SJSA1 (cell line): ENCODE results near the gene CAND1. TPM values are rescaled to one million over a fixed set of nuclear protein-coding genes. Genes with fewer than 3 reads are reported as not detected.

Source experiments
- DNase-seq, 2 experiments: peaks; one replicate each; pipeline ENCODE4 v3.0.0-alpha.2; 2015 to 2020; ENCODE audit warnings: low spot score in 2 of 2, low read depth in 1 of 2
- H3K27ac ChIP-seq: fragments of 250-450 bp; sonication (Bioruptor Pico); 2 replicates; pipeline ENCODE4 v1.5.1; 2020; ENCODE audit warnings: mild to moderate bottlenecking, moderate library complexity
- H3K27me3 ChIP-seq: fragments of 250-450 bp; sonication (Bioruptor Pico); replicated peaks from 2 replicates; pipeline ENCODE4 v1.5.1; 2020; ENCODE audit warnings: mild to moderate bottlenecking, moderate library complexity
- H3K36me3 ChIP-seq: fragments of 250-450 bp; sonication (Bioruptor Pico); 2 replicates; pipeline ENCODE4 v1.5.1; 2020; ENCODE audit warnings: mild to moderate bottlenecking
- H3K4me1 ChIP-seq: fragments of 250-450 bp; sonication (Bioruptor Pico); replicated peaks from 2 replicates; pipeline ENCODE4 v1.6.1; 2021; ENCODE audit warnings: mild to moderate bottlenecking
- H3K4me3 ChIP-seq: fragments of 250-450 bp; sonication (Bioruptor Pico); 2 replicates; pipeline ENCODE4 v1.5.1; 2020; ENCODE audit warnings: mild to moderate bottlenecking
- H3K9me3 ChIP-seq: fragments of 250-450 bp; sonication (Bioruptor Pico); replicated peaks from 2 replicates; pipeline ENCODE4 v1.5.1; 2020; ENCODE audit warnings: mild to moderate bottlenecking
- total RNA-seq: library from RNA; depleted of rRNA; stranded (reverse); fragments of >200 nt; shearing (Covaris generic); gene quantifications from 2 replicates; pipeline ENCODE4 v1.2.3, GENCODE V29; 2014

Gene CAND1
- total RNA-seq, 1 experiment from 2014 or later = 134 TPM

DNA sequence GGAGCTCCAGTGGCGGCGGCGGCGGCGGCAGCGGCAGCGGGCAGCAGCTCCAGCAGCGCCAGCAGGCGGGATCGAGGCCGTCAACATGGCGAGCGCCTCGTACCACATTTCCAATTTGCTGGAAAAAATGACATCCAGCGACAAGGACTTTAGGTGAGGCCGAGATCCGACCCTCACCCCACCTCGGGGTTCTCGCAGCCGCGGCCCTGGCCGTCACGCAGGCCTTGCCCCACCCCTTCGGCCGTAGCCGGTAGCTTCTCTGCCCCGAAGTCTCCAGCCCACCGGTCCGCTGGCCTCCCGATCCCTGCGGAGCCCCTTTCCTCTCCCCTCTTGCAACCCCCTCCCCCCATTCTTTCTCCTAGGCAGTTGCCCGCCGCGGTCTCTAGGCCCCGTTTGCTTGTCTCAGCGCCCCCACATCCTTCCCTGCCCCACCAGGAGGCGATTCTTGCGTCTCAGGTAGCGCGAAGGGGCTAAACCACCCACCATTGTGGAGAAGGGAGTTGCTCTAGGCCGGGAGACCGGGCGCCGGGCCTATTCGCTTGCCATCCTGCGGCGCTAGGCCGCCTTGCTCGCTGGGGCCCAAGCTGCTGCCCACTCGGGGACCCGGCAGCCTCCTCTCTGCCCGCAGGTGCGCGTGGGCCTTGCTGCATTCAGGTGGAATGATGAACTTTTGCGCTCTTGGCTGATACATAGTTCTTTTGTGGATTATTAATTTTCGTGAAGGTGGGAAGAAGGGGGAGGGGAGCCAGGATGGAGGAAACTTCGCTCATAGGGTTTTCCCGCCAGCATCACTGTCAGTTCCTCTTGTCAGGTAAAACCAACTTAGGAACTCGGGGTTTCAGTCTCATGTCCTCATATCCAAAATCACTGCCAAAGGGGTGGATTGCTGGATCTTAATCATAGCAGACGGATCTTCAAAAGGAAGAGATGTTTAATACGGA, 745 bp downstream of the CAND1 start:
- peak overlapping the region; percentile 77 for H3K4me3 ChIP-seq
- H3K27me3 ChIP-seq = no peaks in the 10 kb centered on the region
- peaks cover 13% of the 10 kb centered on the region for H3K36me3 ChIP-seq
- peaks cover 35% of the 10 kb centered on the region for H3K4me1 ChIP-seq
- H3K9me3 ChIP-seq = no peaks in the 10 kb centered on the region
- peak overlapping the region; percentile 95 for H3K27ac ChIP-seq
- DNase-seq = peak; percentile 48 to 49

- Histone ChIP-seq H3K27ac (peak overlapping the region; percentile 95), H3K4me1 (peaks cover 42% of the 10 kb centered on the region), H3K36me3 (peaks cover 13% of the 10 kb centered on the region), H3K4me3 (peak overlapping the region; percentile 77), H3K27me3 (no peaks in the 10 kb centered on the region), H3K9me3 (no peaks in the 10 kb centered on the region)
- no peak for DNase-seq
Observed at GRCh38 chr12:67270622-67271021, 1.5 kb downstream of the CAND1 start.

- Histone ChIP-seq H3K27me3 (no peaks in the 10 kb centered on the region), H3K4me3 (no peak overlapping the region), H3K4me1 (peaks cover 56% of the 10 kb centered on the region), H3K9me3 (no peaks in the 10 kb centered on the region), H3K27ac (no peak overlapping the region), H3K36me3 (peaks cover 13% of the 10 kb centered on the region)
- DNase-seq = no peak
Observed at GRCh38 chr12:67271976-67272375, 2.8 kb downstream of the CAND1 start.

DNA sequence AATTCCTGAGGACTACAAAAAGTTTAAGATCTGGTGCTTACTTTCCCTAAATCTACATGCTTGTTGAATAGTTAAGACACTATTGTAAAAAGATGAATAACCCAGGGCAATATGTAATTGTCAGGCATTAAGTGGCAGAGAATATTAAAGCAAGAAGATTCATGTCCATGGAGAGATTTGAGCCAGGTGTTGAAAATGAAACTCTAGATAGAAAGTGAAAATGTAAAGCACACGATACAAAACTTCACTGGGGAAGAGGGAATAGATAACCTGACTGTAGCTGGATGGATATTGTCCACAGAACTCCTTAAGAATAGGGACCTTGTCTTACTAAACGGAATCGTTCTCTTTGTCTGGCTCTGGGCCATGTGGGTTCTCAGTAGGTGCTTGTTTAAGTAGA, 5.0 kb downstream of the CAND1 start:
- Histone ChIP-seq H3K4me3 (no peak overlapping the region), H3K27me3 (no peaks in the 10 kb centered on the region), H3K27ac (no peak overlapping the region), H3K36me3 (peaks cover 21% of the 10 kb centered on the region), H3K9me3 (no peaks in the 10 kb centered on the region), H3K4me1 (peaks cover 55% of the 10 kb centered on the region)
- DNase-seq = peak in 1 of 2 experiments; percentile 15

DNA sequence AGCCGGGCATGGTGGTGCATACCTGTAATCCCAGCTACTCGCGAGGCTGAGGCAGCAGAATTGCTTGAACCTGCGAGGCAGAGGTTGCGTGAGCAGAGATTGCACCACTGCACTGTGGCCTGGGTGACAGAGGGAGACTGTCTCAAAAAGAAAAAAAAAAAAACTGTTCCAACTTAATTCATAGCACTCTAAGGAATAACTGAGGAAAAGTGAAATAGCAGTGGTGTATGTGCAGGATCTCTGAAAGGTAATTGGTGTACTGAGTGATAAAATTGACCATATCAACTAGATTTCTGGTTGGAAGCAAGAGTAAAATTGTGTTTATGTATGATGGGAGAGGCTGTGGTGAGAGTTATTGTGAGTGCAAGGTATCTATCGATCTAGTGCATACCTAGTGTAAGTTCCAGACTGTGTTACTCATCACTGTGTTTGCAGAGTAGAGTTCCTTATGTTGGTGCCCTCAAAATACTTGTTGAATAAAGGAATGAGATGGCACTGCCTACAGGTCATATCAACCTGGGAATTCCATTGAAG, 6.3 kb downstream of the CAND1 start:
- no peaks in the 10 kb centered on the region for H3K9me3 ChIP-seq
- H3K4me1 ChIP-seq = peaks cover 55% of the 10 kb centered on the region
- DNase-seq = peak in 1 of 2 experiments; percentile 14
- 0 out of 2 replicates have a peak overlapping the region, but pooled peaks have one; percentile 29 for H3K27ac ChIP-seq
- no peaks in the 10 kb centered on the region for H3K27me3 ChIP-seq
- no peak overlapping the region for H3K4me3 ChIP-seq
- peaks cover 12% of the 10 kb centered on the region for H3K36me3 ChIP-seq

- Histone ChIP-seq H3K36me3 (peaks cover 12% of the 10 kb centered on the region), H3K27me3 (no peaks in the 10 kb centered on the region), H3K9me3 (no peaks in the 10 kb centered on the region), H3K27ac (peak overlapping the region; percentile 29), H3K4me1 (peaks cover 51% of the 10 kb centered on the region), H3K4me3 (no peak overlapping the region)
- peak in 1 of 2 experiments; percentile 42 for DNase-seq
Observed at GRCh38 chr12:67276421-67276820, 7.3 kb downstream of the CAND1 start.

DNA sequence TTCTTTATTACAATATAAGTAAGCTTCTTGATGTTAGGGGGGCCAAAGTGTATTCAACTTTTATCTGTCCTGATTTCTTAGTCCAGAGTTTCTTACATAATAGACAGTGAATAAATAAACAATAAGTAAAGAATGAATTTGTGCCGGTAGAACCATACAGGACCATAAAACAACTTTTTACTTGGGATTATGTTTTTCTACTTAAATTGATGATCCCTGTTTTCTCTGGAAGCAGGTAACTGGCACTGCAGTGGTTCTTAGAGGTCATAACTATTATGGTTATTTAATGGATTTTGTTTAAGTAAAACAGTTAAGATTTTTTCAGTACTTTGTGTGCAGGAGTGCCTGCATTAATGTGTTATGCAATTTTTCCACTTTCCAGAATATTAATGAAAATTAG, 10.5 kb downstream of the CAND1 start:
- Histone ChIP-seq H3K36me3 (peaks cover 32% of the 10 kb centered on the region), H3K27ac (no peak overlapping the region), H3K9me3 (no peaks in the 10 kb centered on the region), H3K4me1 (peaks cover 28% of the 10 kb centered on the region), H3K4me3 (no peak overlapping the region), H3K27me3 (no peaks in the 10 kb centered on the region)
- no peak for DNase-seq

- Histone ChIP-seq H3K4me3 (no peak overlapping the region), H3K36me3 (peaks cover 36% of the 10 kb centered on the region), H3K4me1 (peaks cover 24% of the 10 kb centered on the region), H3K27me3 (no peaks in the 10 kb centered on the region), H3K27ac (no peak overlapping the region), H3K9me3 (no peaks in the 10 kb centered on the region)
- no peak for DNase-seq
Observed at GRCh38 chr12:67280088-67280487, 10.9 kb downstream of the CAND1 start.

DNA sequence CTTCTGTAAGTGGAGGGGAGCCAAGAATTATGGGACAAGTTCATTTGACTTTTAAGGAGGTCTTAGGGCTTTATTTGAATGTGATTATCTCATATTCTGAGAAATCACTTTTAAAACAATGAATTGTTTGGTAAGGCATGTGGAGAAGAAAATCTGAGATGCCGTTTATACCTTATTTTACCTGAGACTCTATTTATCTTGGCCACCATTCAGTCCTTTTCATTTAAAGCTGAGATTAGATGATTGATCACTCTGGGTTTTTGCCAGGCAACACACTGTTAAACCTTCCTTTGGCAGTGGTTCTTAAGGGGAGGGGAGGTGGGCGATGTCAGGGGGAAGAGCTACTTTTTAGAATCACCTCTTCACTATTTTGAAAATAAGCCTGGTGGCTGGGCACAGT, 11.4 kb downstream of the CAND1 start:
- H3K9me3 ChIP-seq = no peaks in the 10 kb centered on the region
- no peak overlapping the region for H3K4me3 ChIP-seq
- H3K4me1 ChIP-seq = peaks cover 19% of the 10 kb centered on the region
- H3K27ac ChIP-seq = no peak overlapping the region
- no peaks in the 10 kb centered on the region for H3K27me3 ChIP-seq
- DNase-seq = no peak
- H3K36me3 ChIP-seq = peaks cover 39% of the 10 kb centered on the region

GRCh38 chr12:67284561-67284960, 15.4 kb downstream of the CAND1 start:
- Histone ChIP-seq H3K9me3 (no peaks in the 10 kb centered on the region), H3K4me3 (no peak overlapping the region), H3K4me1 (no peaks in the 10 kb centered on the region), H3K27ac (no peak overlapping the region), H3K36me3 (peaks cover 44% of the 10 kb centered on the region), H3K27me3 (no peaks in the 10 kb centered on the region)
- DNase-seq = no peak

DNA sequence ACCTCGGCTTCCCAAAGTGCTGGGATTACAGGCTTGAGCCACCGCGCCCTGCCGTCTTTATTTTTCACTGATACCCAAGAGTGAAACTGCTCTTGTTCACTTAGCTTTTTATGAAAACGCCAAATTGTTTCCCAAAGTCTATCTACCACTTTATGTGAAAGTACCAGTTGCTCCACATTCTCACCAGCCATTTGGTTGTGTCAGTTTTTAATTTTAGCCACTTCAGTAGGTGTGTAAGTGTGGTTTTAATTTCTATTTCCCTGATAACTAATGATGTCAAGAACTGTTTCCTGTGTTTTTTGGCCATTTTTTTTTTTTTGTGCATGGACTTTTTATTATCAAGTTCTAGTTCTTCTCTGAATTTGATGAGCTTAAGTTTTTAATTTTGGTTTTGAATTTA, 17.1 kb downstream of the CAND1 start:
- peaks cover 48% of the 10 kb centered on the region for H3K36me3 ChIP-seq

GRCh38 chr12:67287311-67287710, 18.2 kb downstream of the CAND1 start:
- Histone ChIP-seq H3K4me3 (no peak overlapping the region), H3K27me3 (no peaks in the 10 kb centered on the region), H3K9me3 (no peaks in the 10 kb centered on the region), H3K27ac (no peak overlapping the region), H3K4me1 (no peaks in the 10 kb centered on the region), H3K36me3 (peaks cover 45% of the 10 kb centered on the region)
- no peak for DNase-seq

More for the DNA sequence above, 17.1 kb downstream of the CAND1 start:
- Histone ChIP-seq H3K4me3 (no peak overlapping the region), H3K27ac (no peak overlapping the region), H3K9me3 (no peaks in the 10 kb centered on the region), H3K4me1 (no peaks in the 10 kb centered on the region), H3K27me3 (no peaks in the 10 kb centered on the region)
- DNase-seq = no peak

DNA sequence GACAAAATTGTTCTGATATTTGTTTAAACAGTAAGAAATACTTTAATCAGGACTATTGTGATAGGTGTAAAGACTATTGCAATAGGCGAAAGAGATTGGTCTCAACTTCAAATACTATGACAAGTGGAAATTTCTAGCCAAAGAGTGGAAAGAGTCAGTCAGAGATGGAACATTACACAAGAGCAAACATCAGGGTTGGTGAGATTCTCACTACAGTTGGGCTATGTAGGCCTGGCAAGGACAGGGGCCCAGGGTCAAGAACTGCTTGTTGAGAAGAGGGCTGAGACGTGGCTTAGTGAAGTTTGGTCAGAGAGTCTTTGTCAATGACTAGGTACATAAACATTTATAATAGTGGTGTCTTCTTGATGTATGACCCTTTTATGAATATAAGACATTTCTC, 19.4 kb downstream of the CAND1 start:
- no peak for DNase-seq

DNA sequence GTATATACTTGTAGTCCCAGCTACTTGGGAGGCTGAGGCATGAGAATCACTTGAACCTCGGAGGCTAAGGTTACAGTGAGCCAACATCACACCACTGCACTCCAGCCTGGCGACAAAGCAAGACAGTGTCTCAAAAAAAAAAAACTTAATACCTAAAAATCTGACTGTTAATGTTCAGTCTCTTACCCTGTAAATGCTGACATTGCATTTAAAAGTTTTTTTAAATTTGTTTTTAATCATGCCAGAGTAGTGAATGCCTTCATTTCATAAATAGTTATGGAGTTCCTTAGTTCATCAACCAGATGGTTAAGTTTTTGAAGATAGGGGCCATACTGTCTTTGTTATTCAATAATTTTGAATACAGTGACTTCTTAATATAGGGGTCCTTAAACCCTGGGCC, 21.2 kb downstream of the CAND1 start:
- no peak for DNase-seq
- Histone ChIP-seq H3K4me3 (no peak overlapping the region), H3K36me3 (peaks cover 47% of the 10 kb centered on the region), H3K9me3 (no peaks in the 10 kb centered on the region), H3K27me3 (no peaks in the 10 kb centered on the region), H3K27ac (no peak overlapping the region), H3K4me1 (no peaks in the 10 kb centered on the region)

More for the DNA sequence above, 19.4 kb downstream of the CAND1 start:
- Histone ChIP-seq H3K9me3 (no peaks in the 10 kb centered on the region), H3K27ac (no peak overlapping the region), H3K4me3 (no peak overlapping the region), H3K36me3 (peaks cover 44% of the 10 kb centered on the region), H3K4me1 (no peaks in the 10 kb centered on the region), H3K27me3 (no peaks in the 10 kb centered on the region)
